Natural killer cell treated with Interleukin-12 subunit alpha and Interleukin-12 subunit beta and Interleukin-15 and Interleukin-18, amount 100 ng/mL, for 72 hours (primary cell): ENCODE measurements around the gene GNAT1. TPM values are rescaled to one million over a fixed set of nuclear protein-coding genes. Genes with fewer than 3 reads are reported as not detected.

Source experiments
- ATAC-seq, 2 donors: fragments of 150-1000 bp; cut with Tn5 transposase in 1 of 2; sonication (Bioruptor Pico), chemical (Tn5 transposase) in 1 of 2; 2 replicates each; pipeline ENCODE4 v1.10.0; 2021
- DNase-seq: peaks from one replicate; pipeline ENCODE4 v3.0.0; 2022; ENCODE audit warnings: low spot score
- H3K27ac Mint-ChIP-seq, 2 donors: 1 replicate in 1 of 2; 2 replicates in 1 of 2; pipeline ENCODE4 v1.8.0; 2022; ENCODE audit warnings: mixed read lengths in 2 of 2, mild to moderate bottlenecking in 1 of 2, moderate library complexity in 1 of 2
- H3K27me3 Mint-ChIP-seq, 2 donors: 1 replicate in 1 of 2; 2 replicates in 1 of 2; pipeline ENCODE4 v1.8.0; 2022; ENCODE audit warnings: mixed read lengths in 2 of 2
- H3K36me3 Mint-ChIP-seq: one replicate; pipeline ENCODE4 v1.8.0; 2022; ENCODE audit warnings: mixed read lengths
- H3K4me1 Mint-ChIP-seq, 2 donors: 1 replicate in 1 of 2; 2 replicates in 1 of 2; pipeline ENCODE4 v1.8.0; 2022; ENCODE audit warnings: low read depth in 2 of 2, mixed read lengths in 2 of 2, mild to moderate bottlenecking in 1 of 2
- H3K4me3 Mint-ChIP-seq: one replicate; pipeline ENCODE4 v1.8.0; 2022; ENCODE audit warnings: mixed read lengths
- H3K9me3 Mint-ChIP-seq: 2 replicates; pipeline ENCODE4 v1.8.0; 2022; ENCODE audit warnings: mixed read lengths
- total RNA-seq, 2 donors: library from RNA; stranded (reverse); gene quantifications; one replicate each; pipeline ENCODE4 v1.2.3, GENCODE V29; 2022

Gene GNAT1
- total RNA-seq, result not detected

DNA sequence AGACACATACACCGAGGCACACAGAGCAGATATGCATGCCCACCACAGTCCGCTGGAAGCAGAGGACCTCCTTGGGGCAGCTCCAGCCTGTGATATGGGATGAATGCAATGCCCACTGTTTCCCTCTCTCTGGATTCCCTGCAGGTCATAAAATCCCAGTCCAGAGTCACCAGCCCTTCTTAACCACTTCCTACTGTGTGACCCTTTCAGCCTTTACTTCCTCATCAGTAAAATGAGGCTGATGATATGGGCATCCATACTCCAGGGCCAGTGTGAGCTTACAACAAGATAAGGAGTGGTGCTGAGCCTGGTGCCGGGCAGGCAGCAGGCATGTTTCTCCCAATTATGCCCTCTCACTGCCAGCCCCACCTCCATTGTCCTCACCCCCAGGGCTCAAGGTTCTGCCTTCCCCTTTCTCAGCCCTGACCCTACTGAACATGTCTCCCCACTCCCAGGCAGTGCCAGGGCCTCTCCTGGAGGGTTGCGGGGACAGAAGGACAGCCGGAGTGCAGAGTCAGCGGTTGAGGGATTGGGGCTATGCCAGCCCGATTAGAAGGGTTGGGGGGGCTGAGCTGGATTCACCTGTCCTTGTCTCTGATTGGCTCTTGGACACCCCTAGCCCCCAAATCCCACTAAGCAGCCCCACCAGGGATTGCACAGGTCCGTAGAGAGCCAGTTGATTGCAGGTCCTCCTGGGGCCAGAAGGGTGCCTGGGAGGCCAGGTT, at the start of gene GNAT1:
Gene GNAT1 (plus strand): TSS at position 675 of the 725 bp plus-strand sequence. CDS start 116 bp downstream, outside the sequence.
- H3K36me3 Mint-ChIP-seq, result no peaks in the 10 kb centered on the region
- H3K9me3 Mint-ChIP-seq, result no peaks in the 10 kb centered on the region
- no peak within 1 kb of the TSS for H3K4me3 Mint-ChIP-seq
- DNase-seq (no peak), ATAC-seq (no peak)
- no peak within 1 kb of the TSS for H3K27ac Mint-ChIP-seq
- peaks cover 0 to 5% of the 10 kb centered on the region in 2 donors for H3K4me1 Mint-ChIP-seq
- H3K27me3 Mint-ChIP-seq, result peaks cover 0 to 2% of the 10 kb centered on the region in 2 donors

- H3K4me1 Mint-ChIP-seq, result no peaks in the 10 kb centered on the region
- DNase-seq (no peak), ATAC-seq (no peak)
- H3K36me3 Mint-ChIP-seq, result no peaks in the 10 kb centered on the region
- no peaks in the 10 kb centered on the region for H3K9me3 Mint-ChIP-seq
- H3K27me3 Mint-ChIP-seq, result peaks cover 0 to 3% of the 10 kb centered on the region in 2 donors
- H3K27ac Mint-ChIP-seq, result no peak overlapping the region
- no peak overlapping the region for H3K4me3 Mint-ChIP-seq
These were observed 45.0 kb upstream of the GNAT1 start for GRCh38 chr3:50146316-50146901.

DNA sequence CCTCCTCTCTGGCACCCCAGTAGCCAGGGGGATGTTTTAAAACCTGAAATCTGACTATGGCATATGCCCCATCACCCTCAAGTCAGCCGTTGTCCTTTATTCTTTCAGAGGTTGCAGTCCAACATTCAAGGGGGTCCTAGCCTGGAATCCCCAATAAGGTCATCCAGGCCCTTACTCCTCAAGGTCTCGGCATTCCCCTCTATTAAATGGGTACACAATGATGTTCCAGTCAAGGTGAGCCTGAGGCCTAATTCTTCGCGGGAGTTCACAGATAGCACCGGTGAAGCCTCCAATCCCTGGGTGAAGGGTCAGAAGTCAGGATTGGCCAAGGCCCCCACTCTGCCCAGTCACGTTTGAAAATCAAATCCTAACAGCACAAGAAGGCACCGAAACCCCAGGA, 44.4 kb upstream of the GNAT1 start:
- H3K36me3 Mint-ChIP-seq, result no peaks in the 10 kb centered on the region
- no peak overlapping the region for H3K4me3 Mint-ChIP-seq
- no peak overlapping the region for H3K27ac Mint-ChIP-seq
- DNase-seq (no peak), ATAC-seq (no peak)
- no peaks in the 10 kb centered on the region for H3K9me3 Mint-ChIP-seq
- H3K27me3 Mint-ChIP-seq, result peaks cover 0 to 3% of the 10 kb centered on the region in 2 donors
- H3K4me1 Mint-ChIP-seq, result no peaks in the 10 kb centered on the region

DNA sequence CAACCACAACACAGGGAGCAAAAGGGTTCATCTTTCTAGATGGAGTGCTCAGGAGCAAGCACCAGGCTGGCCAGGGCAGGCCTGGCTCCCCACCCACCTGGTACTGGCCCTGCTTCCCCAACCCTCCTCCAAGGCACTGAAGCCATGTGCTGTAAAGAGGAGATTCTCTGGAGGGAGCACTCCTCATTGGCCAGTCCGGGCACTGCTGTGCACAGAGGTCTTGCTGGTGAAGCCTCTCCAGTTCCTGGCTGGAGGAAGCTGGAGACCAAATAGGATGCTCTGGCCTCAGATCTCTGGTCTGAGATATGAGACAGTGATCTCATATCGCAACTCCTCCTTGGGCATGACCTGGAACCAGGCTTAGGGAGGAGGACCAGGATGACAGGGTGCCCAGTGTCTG, 44.0 kb upstream of the GNAT1 start:
- Mint-ChIP-seq H3K9me3 (no peaks in the 10 kb centered on the region), H3K27ac (no peak overlapping the region), H3K27me3 (peaks cover 0 to under 1% of the 10 kb centered on the region in 2 donors), H3K4me3 (no peak overlapping the region), H3K36me3 (no peaks in the 10 kb centered on the region), H3K4me1 (no peaks in the 10 kb centered on the region)
- no peak for DNase-seq
- no peak for ATAC-seq

DNA sequence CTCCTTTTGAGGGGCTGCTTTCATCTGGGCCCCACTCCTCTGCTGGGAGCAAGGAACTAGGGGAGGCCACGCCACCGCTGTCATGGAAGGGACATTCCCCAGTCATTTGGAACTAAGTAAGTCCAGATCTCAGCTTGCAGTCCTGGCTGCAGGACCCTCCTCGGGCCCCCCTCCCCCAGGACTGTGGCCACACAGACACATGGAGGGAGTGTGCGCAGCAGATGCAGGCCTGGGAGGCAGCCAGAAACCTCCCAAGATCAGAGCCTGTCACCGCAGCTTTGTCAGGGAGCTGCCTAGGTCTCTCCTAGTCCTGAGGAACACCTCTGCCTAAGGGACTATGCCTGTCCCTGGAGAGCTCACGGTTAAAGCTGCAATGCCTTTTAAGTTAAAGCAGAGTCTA, 43.5 kb upstream of the GNAT1 start:
- DNase-seq, result no peak

GRCh38 chr3:50150404-50150750, 41.0 kb upstream of the GNAT1 start:
- Mint-ChIP-seq H3K9me3 (no peaks in the 10 kb centered on the region), H3K4me1 (peaks cover 6 to 8% of the 10 kb centered on the region in 2 donors), H3K4me3 (no peak overlapping the region), H3K36me3 (no peaks in the 10 kb centered on the region), H3K27me3 (peaks cover 13 to 17% of the 10 kb centered on the region in 2 donors), H3K27ac (no peak overlapping the region)
- DNase-seq, result no peak
- ATAC-seq, result no peak

More for the DNA sequence above, 43.5 kb upstream of the GNAT1 start:
- no peaks in the 10 kb centered on the region for H3K36me3 Mint-ChIP-seq
- no peaks in the 10 kb centered on the region for H3K9me3 Mint-ChIP-seq
- no peak overlapping the region for H3K27ac Mint-ChIP-seq
- no peak for ATAC-seq
- H3K4me1 Mint-ChIP-seq, result no peaks in the 10 kb centered on the region
- H3K4me3 Mint-ChIP-seq, result no peak overlapping the region
- H3K27me3 Mint-ChIP-seq, result peaks cover 0 to under 1% of the 10 kb centered on the region in 2 donors

- Mint-ChIP-seq H3K4me3 (no peak overlapping the region), H3K27me3 (peaks cover 17 to 21% of the 10 kb centered on the region in 2 donors), H3K9me3 (no peaks in the 10 kb centered on the region), H3K27ac (no peak overlapping the region), H3K36me3 (no peaks in the 10 kb centered on the region), H3K4me1 (peaks cover 6 to 12% of the 10 kb centered on the region in 2 donors)
- ATAC-seq, result no peak
- DNase-seq, result no peak
These were observed 40.3 kb upstream of the GNAT1 start for GRCh38 chr3:50150863-50151686.

GRCh38 chr3:50151728-50152127, 39.7 kb upstream of the GNAT1 start:
- H3K36me3 Mint-ChIP-seq, result no peaks in the 10 kb centered on the region
- DNase-seq, result no peak
- H3K27ac Mint-ChIP-seq, result no peak overlapping the region
- ATAC-seq, result no peak
- no peaks in the 10 kb centered on the region for H3K9me3 Mint-ChIP-seq
- no peak overlapping the region for H3K4me3 Mint-ChIP-seq
- H3K27me3 Mint-ChIP-seq, result peaks cover 21 to 24% of the 10 kb centered on the region in 2 donors
- H3K4me1 Mint-ChIP-seq, result peaks cover 6 to 12% of the 10 kb centered on the region in 2 donors

DNA sequence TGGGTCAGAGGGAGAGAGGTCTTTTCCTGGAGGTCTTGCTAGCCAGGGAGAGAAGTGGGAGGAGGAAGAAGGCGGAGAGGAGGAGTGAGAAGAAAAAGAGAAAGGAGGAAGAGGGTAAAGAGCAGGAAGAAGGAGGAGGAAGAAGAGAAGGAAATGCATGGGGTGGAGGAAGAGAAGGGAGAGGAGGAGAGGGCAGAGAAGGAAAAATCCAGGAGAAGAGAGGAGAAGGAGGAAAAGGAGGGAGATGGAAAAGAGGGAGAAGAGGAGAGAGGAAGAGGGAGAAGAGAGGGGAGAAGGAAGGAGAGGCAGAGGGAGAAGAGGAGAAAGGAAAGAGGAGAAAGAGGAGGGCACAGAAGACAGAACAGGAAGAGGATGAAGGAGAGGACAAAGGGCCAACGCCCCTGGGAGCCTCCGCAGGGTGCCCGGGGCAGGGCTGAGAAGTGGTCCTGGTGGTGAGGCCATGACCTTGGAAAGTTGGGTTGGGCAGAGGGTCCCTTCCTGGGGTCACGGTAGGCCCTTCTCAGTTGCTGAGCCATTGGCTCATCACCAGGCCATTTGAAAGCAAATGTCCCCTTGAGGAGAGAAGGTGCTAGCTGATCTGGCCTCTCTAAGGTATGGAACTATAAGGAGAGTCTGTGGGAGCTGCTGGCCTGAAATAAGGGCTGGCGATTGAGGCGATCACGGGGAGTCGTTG, 37.5 kb upstream of the GNAT1 start:
- H3K36me3 Mint-ChIP-seq, result no peaks in the 10 kb centered on the region
- peaks cover 27 to 31% of the 10 kb centered on the region in 2 donors for H3K27me3 Mint-ChIP-seq
- no peak overlapping the region for H3K27ac Mint-ChIP-seq
- H3K9me3 Mint-ChIP-seq, result no peaks in the 10 kb centered on the region
- H3K4me3 Mint-ChIP-seq, result peak overlapping the region; percentile 84
- DNase-seq (no peak), ATAC-seq (no peak)
- H3K4me1 Mint-ChIP-seq, result peaks cover 6 to 18% of the 10 kb centered on the region in 2 donors

GRCh38 chr3:50154476-50154839, 37.0 kb upstream of the GNAT1 start:
- no peak overlapping the region for H3K27ac Mint-ChIP-seq
- peaks cover 28 to 31% of the 10 kb centered on the region in 2 donors for H3K27me3 Mint-ChIP-seq
- ATAC-seq (peak; percentile 11 to 18), DNase-seq (no peak)
- H3K9me3 Mint-ChIP-seq, result no peaks in the 10 kb centered on the region
- H3K4me3 Mint-ChIP-seq, result peak overlapping the region; percentile 84
- no peaks in the 10 kb centered on the region for H3K36me3 Mint-ChIP-seq
- peaks cover 6 to 20% of the 10 kb centered on the region in 2 donors for H3K4me1 Mint-ChIP-seq

- Mint-ChIP-seq H3K27ac (peak within 1 kb of the TSS in 1 of 2 donors; percentile 35), H3K27me3 (peaks cover 28 to 31% of the 10 kb centered on the region in 2 donors), H3K9me3 (no peaks in the 10 kb centered on the region), H3K36me3 (no peaks in the 10 kb centered on the region), H3K4me3 (peak within 1 kb of the TSS; percentile 84), H3K4me1 (peaks cover 6 to 20% of the 10 kb centered on the region in 2 donors)
- ATAC-seq (peak; percentile 92 to 95), DNase-seq (peak; percentile 74)
These were observed 36.4 kb upstream of the GNAT1 start, which contains the start of gene SEMA3F for GRCh38 chr3:50154840-50155490. Gene SEMA3F (plus strand): TSS chr3:50155324. CDS start chr3:50159623, 4,299 bp downstream.

- H3K27me3 Mint-ChIP-seq, result peaks cover 28 to 31% of the 10 kb centered on the region in 2 donors
- no peak for ATAC-seq
These were observed 35.9 kb upstream of the GNAT1 start for GRCh38 chr3:50155491-50155878.

DNA sequence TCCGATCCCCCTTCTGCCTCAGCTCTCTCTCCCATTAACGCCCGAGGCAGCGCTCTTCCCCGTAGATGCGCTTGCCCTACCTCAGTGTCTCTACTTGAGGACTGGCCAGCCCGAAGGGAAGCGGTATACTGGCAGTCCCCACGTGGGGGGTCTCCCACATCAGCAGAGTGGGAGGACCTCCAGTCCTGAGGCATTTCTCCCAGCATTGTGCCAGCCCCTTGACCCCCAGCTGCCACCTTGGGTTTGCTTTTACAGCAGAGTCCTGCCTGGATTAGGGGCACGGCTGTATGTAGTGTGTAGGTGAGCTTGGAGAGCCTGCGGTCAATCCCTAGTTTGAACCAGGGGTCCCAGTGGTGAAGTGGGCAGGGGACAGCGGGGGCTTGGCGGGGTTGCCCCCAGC, 35.5 kb upstream of the GNAT1 start:
- peak overlapping the region in 1 of 2 donors; percentile 35 for H3K27ac Mint-ChIP-seq
- H3K27me3 Mint-ChIP-seq, result peaks cover 28 to 31% of the 10 kb centered on the region in 2 donors
- H3K9me3 Mint-ChIP-seq, result no peaks in the 10 kb centered on the region
- peaks cover 6 to 20% of the 10 kb centered on the region in 2 donors for H3K4me1 Mint-ChIP-seq
- ATAC-seq (no peak), DNase-seq (no peak)
- H3K4me3 Mint-ChIP-seq, result peak overlapping the region; percentile 72
- H3K36me3 Mint-ChIP-seq, result no peaks in the 10 kb centered on the region

More at GRCh38 chr3:50155491-50155878, 35.9 kb upstream of the GNAT1 start:
- Mint-ChIP-seq H3K4me3 (peak overlapping the region; percentile 72), H3K9me3 (no peaks in the 10 kb centered on the region), H3K36me3 (no peaks in the 10 kb centered on the region), H3K27ac (peak overlapping the region in 1 of 2 donors; percentile 35), H3K4me1 (peaks cover 6 to 20% of the 10 kb centered on the region in 2 donors)
- no peak for DNase-seq
